Hematopoietic multipotent progenitor cell treated with erythropoietin and hydrocortisone succinate and interleukin-3 and kit ligand, for 17 days (in vitro differentiated cells): Measurements from ENCODE around the gene SOCS7.

ENCODE experiments used
- DNase-seq: peaks from one replicate; pipeline ENCODE4 v3.0.0-alpha.2; 2015; ENCODE audit warnings: low spot score

The SOCS7 gene

DNA sequence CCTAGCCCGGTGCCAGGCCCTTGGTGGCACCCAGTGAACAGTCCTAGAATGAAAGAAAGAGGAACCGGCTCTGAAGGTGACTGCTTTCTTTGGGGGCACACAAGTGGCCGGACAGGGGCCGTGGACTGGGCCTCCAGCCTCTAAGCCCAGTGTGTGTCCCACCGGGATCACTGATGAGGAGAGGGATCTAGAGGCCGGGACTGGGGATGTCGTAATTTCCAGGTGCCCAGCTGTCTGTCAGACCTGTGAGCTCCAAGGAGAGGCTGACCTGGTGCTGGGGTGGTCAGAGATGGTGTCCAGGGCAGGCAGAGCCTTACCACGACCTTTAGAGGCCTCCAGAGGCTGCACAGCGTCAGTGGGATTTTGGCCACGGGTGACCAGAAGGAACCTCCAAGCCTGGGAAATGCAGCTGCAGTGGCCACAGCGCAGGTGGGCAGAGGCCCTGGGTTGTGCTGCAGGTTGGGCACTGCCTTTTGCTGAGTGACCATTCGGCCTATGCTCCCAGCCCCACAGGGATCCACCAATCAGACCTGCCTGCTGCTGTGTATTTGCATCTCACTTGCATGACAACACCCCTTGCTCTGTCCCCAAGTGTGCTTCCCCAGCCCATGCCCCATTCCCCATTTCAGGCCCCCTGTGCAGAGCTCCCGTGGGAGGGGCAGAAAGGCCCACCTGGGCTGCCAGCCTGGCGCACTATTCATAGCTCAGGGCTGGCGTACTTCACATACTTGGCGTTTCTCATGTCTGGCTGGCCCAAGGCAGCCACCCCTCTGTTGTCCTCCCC is 89.2 kb downstream of the SOCS7 start:
- DNase-seq, result no peak

DNA sequence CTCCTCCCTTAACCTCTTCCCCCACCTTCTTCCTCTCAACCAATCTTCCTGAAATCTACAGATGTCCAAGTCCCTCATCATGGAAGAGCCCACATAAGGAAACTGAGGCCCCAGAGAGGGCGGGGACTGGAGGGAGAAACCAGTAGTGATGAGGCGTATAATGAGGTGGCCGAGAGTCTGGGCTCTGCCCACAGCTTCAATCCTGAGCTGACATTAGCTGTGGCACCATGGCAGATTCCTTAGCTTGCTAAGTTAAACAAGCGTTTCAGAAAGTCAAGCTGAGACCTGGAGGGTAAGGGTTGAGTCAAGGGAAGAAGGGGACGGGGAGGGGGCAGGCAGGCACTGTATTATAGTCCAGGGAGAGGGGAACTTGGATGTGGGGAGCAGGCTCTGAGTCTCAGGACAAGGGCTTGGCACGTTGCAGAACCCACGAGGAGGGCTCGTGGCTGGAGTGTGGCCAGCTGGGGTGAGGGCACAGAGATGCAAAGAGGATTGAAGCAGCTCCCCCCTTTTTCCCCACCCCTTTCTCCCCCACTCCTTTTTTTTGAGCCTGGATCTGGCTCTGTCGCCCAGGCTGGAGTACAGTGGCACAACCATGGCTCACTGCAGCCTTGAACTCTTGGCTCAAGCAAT is 89.9 kb downstream of the SOCS7 start:
- DNase-seq, result no peak

DNA sequence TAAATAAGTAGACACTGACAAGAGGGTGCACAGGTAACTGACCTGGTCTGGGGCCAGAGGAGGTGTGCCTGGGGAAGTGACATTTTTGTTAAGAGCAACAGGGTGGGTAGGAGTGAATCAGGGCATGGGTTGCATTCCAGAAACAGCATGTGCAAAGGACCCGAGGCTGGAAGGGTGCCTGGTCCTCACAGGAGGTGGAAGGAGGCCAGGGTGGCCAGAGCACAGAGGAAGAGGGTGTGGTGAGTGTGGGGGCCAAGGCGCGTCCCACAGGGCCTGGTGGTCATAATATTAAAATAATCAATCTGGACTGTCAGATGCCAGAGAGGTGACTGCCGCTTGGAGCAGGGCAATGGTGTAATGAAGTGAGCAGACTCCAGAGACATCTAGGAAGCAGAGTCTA is 90.9 kb downstream of the SOCS7 start:
- DNase-seq, result no peak

DNA sequence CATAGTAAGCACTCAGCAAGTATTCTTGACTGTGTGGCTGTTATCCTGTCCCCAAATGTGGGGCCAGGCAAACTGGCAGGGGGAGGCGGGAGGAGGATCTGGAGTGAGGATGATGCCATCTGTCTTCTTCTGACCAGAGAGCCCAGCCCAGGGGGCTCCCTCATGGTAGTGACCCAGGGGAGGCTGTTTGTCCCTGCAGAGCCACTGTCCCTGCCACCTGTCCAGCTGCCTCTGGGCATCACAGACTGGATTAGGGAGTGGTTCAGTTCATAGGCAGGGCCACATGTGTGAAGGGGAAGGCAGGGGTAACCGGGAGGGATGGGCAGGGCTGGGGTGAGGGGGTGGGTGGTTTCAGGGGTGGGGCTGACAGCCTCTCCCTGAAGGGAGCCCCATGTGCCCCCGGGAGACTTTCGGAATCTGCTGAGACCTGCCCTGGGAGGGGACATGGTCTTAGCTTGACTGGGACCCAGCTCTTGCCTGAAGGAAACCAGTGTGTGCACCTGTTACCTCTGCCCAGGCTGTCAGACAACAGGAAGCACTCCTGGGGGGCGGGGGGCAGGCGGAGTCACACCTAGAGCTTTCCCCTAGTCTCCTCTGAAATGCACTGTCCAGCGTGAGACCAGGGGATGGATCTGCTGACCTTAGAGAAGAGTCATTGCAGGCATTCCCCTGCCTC is 91.8 kb downstream of the SOCS7 start:
- DNase-seq, result no peak

DNA sequence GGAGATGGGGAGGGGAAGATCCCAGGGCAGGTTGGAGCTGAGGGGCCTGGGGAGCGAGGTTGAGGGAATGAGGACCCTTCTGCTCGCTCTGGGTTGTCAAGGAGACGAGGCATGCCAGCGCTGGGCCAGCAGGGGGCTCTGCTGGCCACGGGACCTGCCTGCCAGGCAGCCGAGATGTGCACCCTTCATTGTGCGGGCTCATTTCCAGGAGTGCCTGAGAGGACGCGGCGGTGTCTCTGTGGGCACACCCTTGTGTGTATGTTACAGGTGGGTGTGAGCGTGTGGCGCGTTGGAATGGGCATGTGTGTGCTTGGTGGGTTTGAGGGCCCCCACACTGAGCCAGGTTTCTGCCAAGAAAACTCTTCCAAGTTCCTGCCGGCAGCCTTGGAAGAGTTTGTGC is 92.5 kb downstream of the SOCS7 start:
- DNase-seq, result peak; percentile 81

DNA sequence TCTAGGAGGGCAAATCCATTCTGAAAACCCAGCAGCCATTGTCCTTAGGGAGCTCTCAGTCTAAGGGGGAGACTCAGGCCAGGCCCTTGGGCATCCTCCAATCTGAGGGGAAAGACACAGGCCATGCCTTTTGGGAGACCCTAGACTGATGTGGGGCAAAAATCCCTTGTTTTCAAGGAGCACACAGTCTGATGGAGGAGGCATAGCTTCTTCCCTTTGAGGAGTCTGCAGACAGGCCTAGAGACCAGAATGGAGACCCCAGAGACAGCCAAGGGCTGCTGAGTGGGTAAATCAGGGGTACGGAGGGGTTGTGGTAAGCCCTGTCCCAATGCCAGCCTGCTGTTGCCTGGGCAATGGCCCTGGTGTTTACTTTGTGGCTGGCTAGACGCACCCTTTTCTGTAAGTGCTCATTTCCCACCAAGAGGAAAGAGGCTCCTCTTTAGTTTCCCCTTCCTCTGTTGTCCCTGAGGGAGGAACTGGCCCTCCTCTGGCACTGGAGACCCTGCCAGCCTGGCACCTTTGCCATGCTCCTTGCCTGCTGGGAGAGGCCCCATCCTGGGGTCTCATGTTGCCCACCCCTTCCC is 96.0 kb downstream of the SOCS7 start:
- DNase-seq, result no peak

DNA sequence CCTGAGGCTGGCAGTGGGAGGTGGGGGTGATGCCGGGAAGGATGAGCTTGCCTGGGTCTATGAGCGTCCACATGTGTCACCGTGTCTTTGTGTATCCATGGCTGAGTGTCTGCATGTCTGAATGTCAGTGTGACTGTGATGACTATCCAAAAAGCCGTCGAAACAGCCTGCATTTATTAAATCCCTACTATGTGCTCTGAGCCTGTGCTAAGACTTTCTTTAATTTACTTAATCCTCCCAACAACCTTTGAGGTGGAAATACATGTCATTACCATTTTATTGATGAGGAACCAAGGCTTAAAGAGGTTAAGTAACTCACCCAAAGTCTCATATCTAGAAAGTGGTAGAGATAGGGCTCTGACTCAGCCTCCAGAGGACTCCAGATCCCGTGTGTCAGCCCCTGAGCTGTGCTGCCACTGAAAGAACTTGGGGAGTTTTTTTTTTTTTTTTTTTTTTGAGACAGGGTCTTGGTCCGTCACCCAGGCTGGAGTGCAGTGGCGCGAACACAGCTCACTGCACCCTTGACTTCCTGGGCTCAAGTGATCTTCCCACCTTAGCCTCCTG is 96.6 kb downstream of the SOCS7 start:
- DNase-seq, result peak; percentile 15

DNA sequence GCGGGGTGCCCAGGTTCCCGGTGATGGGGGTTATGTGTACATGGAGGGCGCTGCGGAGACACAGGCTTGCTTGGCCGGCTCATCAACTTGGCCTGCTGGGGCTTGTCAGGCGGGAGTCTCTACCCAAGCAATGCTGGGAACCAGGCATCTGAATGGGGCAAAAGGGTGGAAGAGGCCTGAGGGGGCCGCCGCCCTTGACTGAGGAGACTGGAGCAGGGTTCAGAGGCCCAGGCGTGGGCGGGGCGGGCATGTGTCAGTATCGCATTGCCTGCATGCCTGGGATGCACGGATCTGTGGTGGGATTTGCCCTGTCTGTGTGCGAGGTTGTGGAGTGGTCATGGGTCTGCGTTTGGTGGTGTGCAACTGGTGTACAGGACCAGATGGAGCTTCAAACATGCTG is 97.7 kb downstream of the SOCS7 start:
- no peak for DNase-seq

DNA sequence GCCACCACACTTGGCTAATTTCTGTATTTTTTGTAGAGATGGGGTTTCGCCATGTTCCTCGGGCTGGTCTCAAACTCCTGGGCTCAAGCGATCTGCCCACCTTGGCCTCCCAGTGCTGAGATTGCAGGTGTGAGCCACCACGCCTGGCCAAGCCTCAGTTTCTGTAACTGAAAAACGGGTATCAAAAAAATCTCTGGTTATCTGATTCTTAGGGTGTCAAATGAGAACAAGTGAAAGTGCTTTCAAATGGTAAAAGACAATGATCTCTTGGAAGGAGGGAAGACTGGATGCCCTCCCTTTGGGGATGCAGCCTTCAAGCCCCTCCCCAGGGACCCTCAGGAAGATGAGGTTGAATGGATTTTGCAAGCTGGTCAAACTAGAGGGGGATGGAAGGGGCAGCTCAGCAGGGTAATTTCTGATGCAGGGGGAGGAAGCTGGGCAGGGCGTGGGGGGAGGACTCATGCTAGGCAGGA is 98.9 kb downstream of the SOCS7 start:
- no peak for DNase-seq

DNA sequence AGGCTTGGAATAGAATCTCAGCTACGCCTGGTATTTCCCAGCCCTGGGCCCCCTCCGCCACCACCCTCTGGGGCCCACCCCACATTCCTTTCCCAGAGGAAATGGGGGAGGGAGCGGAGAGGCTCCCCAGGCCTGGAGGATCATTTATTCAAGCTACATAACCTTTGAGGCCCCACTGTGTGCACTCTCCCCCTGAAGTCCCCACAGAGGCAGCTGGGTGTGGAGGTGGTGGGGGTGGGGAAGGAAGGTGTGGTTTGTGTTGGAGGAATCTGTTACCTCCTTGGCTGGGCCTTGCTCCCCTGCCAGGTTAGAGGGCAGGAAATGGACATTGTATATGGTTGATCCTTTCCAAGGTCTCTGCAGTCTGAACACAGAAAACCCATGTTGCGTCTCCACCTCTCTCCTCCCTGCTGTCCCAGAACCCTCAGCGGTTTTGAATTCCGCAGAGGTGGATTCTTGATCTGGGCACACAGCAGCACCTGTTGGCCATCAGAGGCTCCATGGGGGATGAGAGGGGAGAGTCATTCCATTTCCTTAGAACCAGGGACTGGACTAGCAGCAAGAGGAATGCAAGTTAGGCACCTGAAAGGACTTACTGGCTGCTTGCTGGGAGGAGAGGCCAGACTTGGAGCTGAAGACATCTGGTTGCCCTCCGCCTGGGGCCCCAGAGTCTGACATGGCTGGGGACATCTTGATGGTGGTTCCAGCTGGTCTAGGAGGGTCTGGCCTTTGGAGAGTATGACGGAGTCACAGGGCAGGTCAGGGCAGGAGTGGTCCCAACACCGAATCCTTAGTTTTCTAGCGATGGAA is 99.6 kb downstream of the SOCS7 start:
- DNase-seq, result no peak

DNA sequence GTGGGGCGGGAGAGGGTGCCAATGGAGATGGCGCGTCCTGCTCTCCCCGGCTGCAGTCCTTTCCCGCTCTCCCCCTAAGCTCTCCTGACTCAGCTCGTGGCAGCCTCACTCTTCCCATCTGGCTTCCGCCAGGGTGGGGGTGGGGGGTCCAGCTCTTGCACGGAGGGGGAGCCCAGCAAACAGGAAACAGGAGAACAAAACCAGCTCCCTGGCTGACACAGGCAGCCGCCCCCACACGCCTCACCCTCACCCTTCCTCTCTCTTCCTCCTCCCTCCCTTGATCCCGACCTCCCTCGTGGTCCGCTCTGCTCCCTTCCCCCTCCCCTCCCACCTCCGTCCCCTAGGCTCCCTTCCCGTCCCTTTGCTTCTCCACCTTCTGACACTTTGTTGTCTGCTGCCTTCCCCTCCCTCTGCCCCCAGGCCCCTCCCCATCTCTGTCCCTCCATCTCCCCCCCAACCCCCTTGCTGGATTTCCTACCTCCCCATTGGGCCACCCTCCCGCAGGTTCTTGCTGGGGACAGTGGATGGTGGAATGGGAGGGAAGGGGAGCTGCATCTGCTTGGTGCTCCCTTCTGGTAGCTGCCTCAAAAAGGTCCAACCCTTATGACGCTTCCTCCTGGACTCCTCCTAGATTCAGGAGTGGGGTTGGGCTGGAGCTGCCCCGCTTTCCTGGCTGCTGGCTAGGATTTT is 100.3 kb downstream of the SOCS7 start:
- no peak for DNase-seq

DNA sequence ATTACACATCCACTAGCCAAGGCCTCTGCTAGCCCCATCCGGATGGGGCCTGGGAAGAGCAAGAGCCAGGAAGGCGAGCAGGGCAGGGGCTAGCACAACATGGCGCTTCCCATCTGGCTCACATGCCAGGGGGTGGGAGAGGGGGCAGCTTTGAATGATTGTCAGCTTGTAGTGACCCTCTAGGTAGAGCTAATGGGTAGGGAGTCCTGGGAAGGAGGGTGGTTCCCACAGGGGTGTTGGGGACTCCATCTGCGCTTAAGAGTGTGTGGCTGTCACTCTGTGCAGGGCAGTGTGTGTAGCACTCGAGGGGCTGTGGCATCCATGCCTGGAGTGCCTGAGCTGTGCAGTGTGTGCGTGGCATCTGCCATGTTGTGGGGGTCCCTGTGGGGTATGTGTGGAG is 101.1 kb downstream of the SOCS7 start:
- DNase-seq, result no peak

DNA sequence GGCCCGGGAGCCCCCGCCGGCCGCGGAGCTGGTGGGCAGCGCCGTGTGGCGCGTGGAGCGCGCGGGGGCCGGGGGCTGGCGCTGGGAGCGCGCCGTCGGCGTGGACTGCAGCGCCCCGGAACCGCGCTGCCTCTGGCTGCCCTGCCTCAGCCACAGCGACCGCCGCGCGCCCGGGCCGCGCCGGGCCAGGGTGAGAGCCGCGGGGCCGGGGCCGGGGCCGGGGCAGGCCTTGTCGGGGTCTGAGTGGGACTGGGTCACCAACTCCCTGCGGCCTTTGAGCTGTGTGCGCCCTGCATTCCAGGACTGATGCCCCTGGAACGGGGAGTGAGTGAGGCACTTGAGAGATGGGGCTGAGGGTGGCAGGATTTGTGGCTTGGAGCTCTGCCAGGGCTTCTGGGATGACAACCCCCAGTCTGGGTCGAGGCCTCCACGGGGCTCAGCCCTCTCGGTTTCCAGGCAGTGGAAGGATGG is 102.3 kb downstream of the SOCS7 start:
- no peak for DNase-seq

DNA sequence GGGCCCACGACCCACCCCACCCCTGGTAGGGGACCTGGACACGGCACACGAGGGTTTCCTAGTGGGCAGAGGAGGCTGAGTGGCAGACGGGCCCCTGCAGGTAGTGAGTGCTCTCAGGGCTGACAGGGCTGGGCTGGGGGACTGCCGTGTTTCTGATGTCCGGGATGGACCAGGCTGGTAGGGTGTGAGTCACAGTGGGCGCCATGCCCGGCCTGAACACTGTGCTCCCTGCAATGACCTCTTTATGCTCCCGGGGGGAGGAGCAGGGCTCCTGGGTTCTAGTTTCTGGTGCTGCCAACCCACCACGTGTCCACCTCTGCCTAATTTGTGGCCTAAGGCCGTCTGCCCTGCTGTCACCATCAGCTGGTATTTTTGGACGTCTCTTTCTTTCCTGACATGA is 102.9 kb downstream of the SOCS7 start:
- no peak for DNase-seq
